Activated B cell treated with CpG ODN at 0.5 μM for 24 hours (primary cell): ENCODE data around the gene AFF3. TPM values are rescaled to one million over a fixed set of nuclear protein-coding genes. Genes with fewer than 3 reads are reported as not detected.

Experiments
- ATAC-seq: fragments of 200-7000 bp; cut with Tn5 transposase; one replicate; pipeline ENCODE4 v1.10.0; 2021; ENCODE audit warnings: low read depth, mild to moderate bottlenecking, moderate library complexity
- CTCF ChIA-PET: fragments of 350-600 bp; sonication (Branson Sonifier 250); formaldehyde crosslinking; loops from one replicate; lab custom pipeline; 2021; ENCODE audit warnings: antibody characterized with exemption; lab: Charles Lee
- POLR2A ChIA-PET: fragments of 350-600 bp; sonication (Branson Sonifier 250); formaldehyde crosslinking; loops from one replicate; lab custom pipeline; 2021; ENCODE audit warnings: antibody characterized with exemption; lab: Charles Lee
- DNase-seq: peaks from one replicate; pipeline ENCODE4 v3.0.0; 2022
- H3K27ac Mint-ChIP-seq: one replicate; pipeline ENCODE4 v1.8.0; 2020; ENCODE audit warnings: mixed read lengths
- H3K27me3 Mint-ChIP-seq: one replicate; pipeline ENCODE4 v1.8.0; 2021; ENCODE audit warnings: mixed read lengths
- H3K36me3 Mint-ChIP-seq: one replicate; pipeline ENCODE4 v1.8.0; 2021; ENCODE audit warnings: low read depth, mixed read lengths
- H3K4me1 Mint-ChIP-seq: one replicate; pipeline ENCODE4 v1.8.0; 2021; ENCODE audit warnings: mixed read lengths
- H3K4me3 Mint-ChIP-seq: one replicate; pipeline ENCODE4 v1.8.0; 2020; ENCODE audit warnings: mild to moderate bottlenecking, mixed read lengths
- H3K9me3 Mint-ChIP-seq: one replicate; pipeline ENCODE4 v1.8.0; 2020; ENCODE audit warnings: mixed read lengths
- CTCF ChIP-seq: fragments of 200-600 bp; IDR thresholded peaks from one replicate; pipeline ENCODE4 v1.8.0; 2022; ENCODE audit warnings: antibody characterized with exemption, mild to moderate bottlenecking
- intact Hi-C: fragments of 100-400 bp; cut with micrococcal nuclease; formaldehyde crosslinking; loops from one replicate; pipeline ENCODE4 v1.15.1; 2024
- total RNA-seq: library from RNA; stranded (reverse); gene quantifications from 2 replicates; pipeline ENCODE4 v1.2.3, GENCODE V29; 2022

The AFF3 gene
- total RNA-seq, 1 donor from 2014 or later, result 271 TPM

DNA sequence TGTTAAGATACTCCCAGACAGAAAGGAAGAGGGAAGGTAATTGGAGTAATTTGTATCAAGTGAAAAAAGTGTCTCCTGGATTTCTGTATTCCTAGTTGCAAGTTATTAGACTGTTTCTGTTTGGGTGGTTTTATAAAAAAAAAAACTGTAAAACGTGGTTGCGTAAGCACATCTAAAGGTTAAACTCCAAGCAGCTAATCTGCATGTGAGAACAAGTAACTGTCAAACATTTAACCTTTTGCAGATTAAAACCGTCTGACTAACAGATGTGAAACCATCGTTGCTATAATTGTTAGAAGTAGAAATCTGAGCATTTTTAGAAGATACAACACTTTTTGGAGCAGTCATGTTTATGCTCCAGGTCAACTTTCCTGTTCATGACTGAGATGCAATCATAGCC lies 72.3 kb downstream of the AFF3 start:
- H3K36me3 Mint-ChIP-seq, result peaks cover 74% of the 10 kb centered on the region
- ATAC-seq, result no peak
- H3K4me1 Mint-ChIP-seq, result peaks cover 75% of the 10 kb centered on the region
- ChIA-PET POLR2A (interaction anchor here (1.2 kb wide), 1 partner anchor 176 kb away, joined by 4 read pairs; no protein-coding TSS in a partner anchor), CTCF (no interaction called here)
- no peak overlapping the region for H3K4me3 Mint-ChIP-seq
- intact Hi-C loops, result no loop called here
- no peak for DNase-seq
- H3K27ac Mint-ChIP-seq, result peak overlapping the region; percentile 59
- H3K9me3 Mint-ChIP-seq, result no peaks in the 10 kb centered on the region
- TF ChIP-seq CTCF, result no peak
- no peaks in the 10 kb centered on the region for H3K27me3 Mint-ChIP-seq

GRCh38 chr2:100068395-100068794 lies 74.0 kb downstream of the AFF3 start:
- intact Hi-C loops, result no loop called here
- ChIA-PET CTCF (interaction anchor here (1.2 kb wide), 1 partner anchor 174 kb away, joined by 3 read pairs; no protein-coding TSS in a partner anchor), POLR2A (interaction anchor here (0.8 to 1.0 kb wide), 2 partner anchors 72 to 167 kb away, joined by 3 read pairs; no protein-coding TSS in a partner anchor)
- Mint-ChIP-seq H3K27me3 (no peaks in the 10 kb centered on the region), H3K9me3 (peaks cover 2% of the 10 kb centered on the region), H3K4me3 (no peak overlapping the region), H3K36me3 (peaks cover 73% of the 10 kb centered on the region), H3K4me1 (peaks cover 86% of the 10 kb centered on the region), H3K27ac (peak overlapping the region; percentile 62)
- TF ChIP-seq CTCF, result no peak
- ATAC-seq (no peak), DNase-seq (no peak)

GRCh38 chr2:100067784-100068183 lies 74.6 kb downstream of the AFF3 start:
- DNase-seq (no peak), ATAC-seq (no peak)
- no peak for TF ChIP-seq CTCF
- ChIA-PET POLR2A (interaction anchor here (0.8 to 1.0 kb wide), 2 partner anchors 72 to 167 kb away, joined by 3 read pairs; no protein-coding TSS in a partner anchor), CTCF (interaction anchor here (1.2 kb wide), 1 partner anchor 175 kb away, joined by 3 read pairs; no protein-coding TSS in a partner anchor)
- Mint-ChIP-seq H3K27ac (peak overlapping the region; percentile 62), H3K27me3 (no peaks in the 10 kb centered on the region), H3K9me3 (peaks cover 3% of the 10 kb centered on the region), H3K36me3 (peaks cover 69% of the 10 kb centered on the region), H3K4me3 (no peak overlapping the region), H3K4me1 (peaks cover 83% of the 10 kb centered on the region)
- intact Hi-C loops, result no loop called here

DNA sequence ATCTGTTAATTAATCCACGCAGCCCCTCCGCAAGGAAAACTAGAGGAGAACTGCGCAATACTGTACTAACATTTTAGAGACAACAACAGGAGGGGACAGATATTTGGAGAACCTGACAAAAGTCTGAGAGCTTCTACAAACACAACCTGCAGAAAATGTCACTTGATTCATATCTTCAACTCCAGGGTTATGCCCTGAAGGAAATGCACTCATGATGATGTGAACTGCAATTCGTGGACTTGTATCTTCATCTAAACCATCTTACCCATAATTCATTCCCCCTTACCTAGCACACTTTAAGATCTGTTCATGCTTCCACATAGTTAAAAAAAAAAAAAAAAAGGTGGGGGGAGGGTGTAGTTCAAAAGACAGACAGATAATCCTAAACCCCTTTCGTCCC lies 75.5 kb downstream of the AFF3 start:
- H3K36me3 Mint-ChIP-seq, result peaks cover 70% of the 10 kb centered on the region
- ChIA-PET POLR2A (no interaction called here), CTCF (no interaction called here)
- intact Hi-C loops, result no loop called here
- H3K4me3 Mint-ChIP-seq, result no peak overlapping the region
- H3K9me3 Mint-ChIP-seq, result peaks cover 3% of the 10 kb centered on the region
- no peak for ATAC-seq
- H3K27ac Mint-ChIP-seq, result peak overlapping the region; percentile 59
- no peak for DNase-seq
- peaks cover 84% of the 10 kb centered on the region for H3K4me1 Mint-ChIP-seq
- no peak for TF ChIP-seq CTCF
- H3K27me3 Mint-ChIP-seq, result no peaks in the 10 kb centered on the region

DNA sequence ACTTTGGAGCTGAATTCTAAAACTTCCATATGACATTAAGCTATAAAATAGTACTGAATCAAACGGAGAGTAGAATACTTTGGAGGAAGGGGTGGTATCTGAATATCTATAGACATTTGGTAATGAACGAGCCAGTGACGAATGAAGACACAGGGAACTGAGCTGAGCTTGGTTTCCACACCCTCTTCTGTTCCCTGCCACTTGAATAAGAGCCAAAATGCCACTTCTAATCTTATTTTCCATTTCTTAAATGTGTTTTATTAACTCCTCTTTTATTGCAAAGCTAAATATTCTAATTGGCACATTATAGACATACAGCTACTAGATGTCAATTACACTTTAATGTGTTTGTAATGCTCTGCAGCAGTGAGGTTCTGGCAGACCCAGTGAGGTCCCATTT lies 76.1 kb downstream of the AFF3 start:
- Mint-ChIP-seq H3K27me3 (no peaks in the 10 kb centered on the region), H3K4me3 (no peak overlapping the region), H3K9me3 (peaks cover 3% of the 10 kb centered on the region), H3K27ac (no peak overlapping the region), H3K36me3 (peaks cover 71% of the 10 kb centered on the region), H3K4me1 (peaks cover 84% of the 10 kb centered on the region)
- intact Hi-C loops, result no loop called here
- ATAC-seq, result no peak
- DNase-seq, result no peak
- CTCF ChIA-PET, result interaction anchor here (0.6 to 1.0 kb wide), 2 partner anchors 9 to 359 kb away, joined by 3 read pairs; no protein-coding TSS in a partner anchor
- POLR2A ChIA-PET, result no interaction called here
- TF ChIP-seq CTCF, result no peak
